Uterus (tissue), 4 donors: Measurements from ENCODE around the gene PRRG4. TPM values are rescaled to one million over a fixed set of nuclear protein-coding genes. Genes with fewer than 3 reads are reported as not detected.

Source experiments
- DNase-seq, 2 donors: peaks; one replicate each; pipeline ENCODE4 v3.0.0-alpha.2; 2019 to 2020
- H3K27ac ChIP-seq, 2 donors: fragments of 200-600 bp; sonication (generic); 1 replicate in 1 of 2; 2 replicates in 1 of 2; pipeline ENCODE4 v1.5.1; 2016 to 2018
- H3K27me3 ChIP-seq, 2 donors: fragments of 200-600 bp; sonication (generic); one replicate each; pipeline ENCODE4 v1.5.1; 2018 to 2019; ENCODE audit warnings: control low read depth in 1 of 2
- H3K36me3 ChIP-seq, 2 donors: fragments of 200-600 bp; sonication (generic); one replicate each; pipeline ENCODE4 v1.5.1; 2019; ENCODE audit warnings: control low read depth in 1 of 2
- H3K4me1 ChIP-seq, 2 donors: fragments of 200-600 bp; sonication (generic); one replicate each; pipeline ENCODE4 v1.5.1; 2018 to 2019; ENCODE audit warnings: control low read depth in 1 of 2
- H3K4me3 ChIP-seq, 2 donors: fragments of 200-600 bp; sonication (generic); 1 replicate in 1 of 2; 2 replicates in 1 of 2; pipeline ENCODE4 v1.5.1; 2018 to 2019; ENCODE audit warnings: mild to moderate bottlenecking in 1 of 2
- H3K9me3 ChIP-seq, 2 donors: fragments of 200-600 bp; sonication (generic); one replicate each; pipeline ENCODE4 v1.5.1; 2019; ENCODE audit warnings: control low read depth in 1 of 2
- CTCF ChIP-seq, 4 experiments: fragments of 200-600 bp in 2 of 4; fragments of 450-650 bp in 2 of 4; sonication (generic) in 2 of 4; IDR thresholded peaks; one replicate each; pipeline ENCODE4 v1.5.1; 2016 to 2019; ENCODE audit warnings: antibody characterized with exemption in 4 of 4, mild to moderate bottlenecking in 2 of 4, moderate library complexity in 1 of 4
- POLR2A ChIP-seq, 2 donors: fragments of 450-650 bp; IDR thresholded peaks; one replicate each; pipeline ENCODE4 v1.6.1; 2016; ENCODE audit warnings: antibody characterized with exemption in 2 of 2, mild to moderate bottlenecking in 1 of 2, moderate library complexity in 1 of 2
- intact Hi-C: fragments of 100-400 bp; cut with DNase I; formaldehyde crosslinking; loops from one replicate; pipeline ENCODE4 v1.15.1; 2023; ENCODE audit warnings: low total_unique reads
- total RNA-seq, 4 donors: library from RNA; depleted of rRNA in 3 of 4; stranded (reverse); fragments of >200 nt in 3 of 4; gene quantifications; one replicate each; pipeline versions ENCODE4 v1.1.0 to v1.2.4, GENCODE V29; 2014 to 2023
- donor health status: DM: yes; HTN: yes; CAD: no.

PRRG4 gene
- total RNA-seq, 4 donors from 2014 or later, result 0.29 to 2.3 (median 1.4) TPM

GRCh38 chr11:32836946-32837345 lies 7.2 kb downstream of the PRRG4 start:
- no peak for DNase-seq
- no peak overlapping the region for H3K27ac ChIP-seq
- H3K4me3 ChIP-seq, result no peak overlapping the region
- no peak for TF ChIP-seq POLR2A (IDR thresholded peaks at IDR 0.05)
- TF ChIP-seq CTCF (IDR thresholded peaks at IDR 0.05), result no peak
- no peaks in the 10 kb centered on the region for H3K4me1 ChIP-seq
- intact Hi-C loops, result no loop called here
- no peaks in the 10 kb centered on the region for H3K9me3 ChIP-seq
- H3K27me3 ChIP-seq, result no peaks in the 10 kb centered on the region
- no peaks in the 10 kb centered on the region for H3K36me3 ChIP-seq

- Histone ChIP-seq H3K27ac (no peak overlapping the region), H3K27me3 (no peaks in the 10 kb centered on the region), H3K9me3 (no peaks in the 10 kb centered on the region), H3K36me3 (no peaks in the 10 kb centered on the region), H3K4me3 (no peak overlapping the region), H3K4me1 (no peaks in the 10 kb centered on the region)
- intact Hi-C loops, result no loop called here
- DNase-seq, result no peak
- no peak for TF ChIP-seq CTCF (IDR thresholded peaks at IDR 0.05)
- TF ChIP-seq POLR2A (IDR thresholded peaks at IDR 0.05), result no peak
These were observed 9.0 kb downstream of the PRRG4 start for GRCh38 chr11:32838505-32839274.

- H3K4me3 ChIP-seq, result no peak overlapping the region
- no peak for DNase-seq
- intact Hi-C loops, result no loop called here
- no peaks in the 10 kb centered on the region for H3K4me1 ChIP-seq
- no peaks in the 10 kb centered on the region for H3K9me3 ChIP-seq
- no peak overlapping the region for H3K27ac ChIP-seq
- no peaks in the 10 kb centered on the region for H3K36me3 ChIP-seq
- TF ChIP-seq POLR2A (IDR thresholded peaks at IDR 0.05) (no peak), CTCF (IDR thresholded peaks at IDR 0.05) (no peak)
- no peaks in the 10 kb centered on the region for H3K27me3 ChIP-seq
These were observed 9.6 kb downstream of the PRRG4 start for GRCh38 chr11:32839308-32839707.

GRCh38 chr11:32840587-32840986 lies 10.9 kb downstream of the PRRG4 start:
- Histone ChIP-seq H3K27ac (no peak overlapping the region), H3K27me3 (no peaks in the 10 kb centered on the region), H3K36me3 (no peaks in the 10 kb centered on the region), H3K4me3 (no peak overlapping the region), H3K9me3 (no peaks in the 10 kb centered on the region), H3K4me1 (no peaks in the 10 kb centered on the region)
- intact Hi-C loops, result no loop called here
- DNase-seq, result no peak
- TF ChIP-seq POLR2A (IDR thresholded peaks at IDR 0.05), result no peak
- no peak for TF ChIP-seq CTCF (IDR thresholded peaks at IDR 0.05)

GRCh38 chr11:32843544-32843943 lies 13.8 kb downstream of the PRRG4 start:
- H3K4me3 ChIP-seq, result no peak overlapping the region
- H3K9me3 ChIP-seq, result no peaks in the 10 kb centered on the region
- no peak overlapping the region for H3K27ac ChIP-seq
- TF ChIP-seq POLR2A (IDR thresholded peaks at IDR 0.05) (no peak), CTCF (IDR thresholded peaks at IDR 0.05) (no peak)
- no peaks in the 10 kb centered on the region for H3K36me3 ChIP-seq
- no peak for DNase-seq
- intact Hi-C loops, result no loop called here
- H3K4me1 ChIP-seq, result no peaks in the 10 kb centered on the region
- H3K27me3 ChIP-seq, result no peaks in the 10 kb centered on the region
